Testis (tissue), 3 donors: Measurements from ENCODE around the gene RETSAT. TPM values are rescaled to one million over a fixed set of nuclear protein-coding genes. Genes with fewer than 3 reads are reported as not detected.
"Not testable (repeated sequence)": the region's sequence is repeated elsewhere in the genome, so short reads cannot be mapped to it uniquely, and the experiment has no call there.

Experiments used
- DNase-seq: peaks from one replicate; pipeline ENCODE4 v3.0.0-alpha.2; 2019
- H3K27ac ChIP-seq, 2 donors: fragments of 200-600 bp; sonication (generic); one replicate each; pipeline ENCODE4 v1.5.1; 2019
- H3K27me3 ChIP-seq: fragments of 200-600 bp; sonication (generic); one replicate; pipeline ENCODE4 v1.5.1; 2019
- H3K36me3 ChIP-seq: fragments of 200-600 bp; sonication (generic); one replicate; pipeline ENCODE4 v1.5.1; 2017; ENCODE audit warnings: low read depth; ENCODE audit errors: missing control alignments
- H3K4me1 ChIP-seq: fragments of 200-600 bp; sonication (generic); one replicate; pipeline ENCODE4 v1.5.1; 2019
- H3K4me3 ChIP-seq, 2 donors: fragments of 200-600 bp; sonication (generic); one replicate each; pipeline ENCODE4 v1.5.1; 2017 to 2019
- H3K9me3 ChIP-seq: fragments of 200-600 bp; sonication (generic); one replicate; pipeline ENCODE4 v1.5.1; 2017
- CTCF ChIP-seq, 3 experiments: fragments of 450-650 bp in 2 of 3; fragments of 200-600 bp in 1 of 3; sonication (generic) in 1 of 3; IDR thresholded peaks; one replicate each; pipeline ENCODE4 v1.5.1; 2016 to 2019; ENCODE audit warnings: antibody characterized with exemption in 3 of 3, mild to moderate bottlenecking in 2 of 3, moderate library complexity in 1 of 3
- POLR2A ChIP-seq: fragments of 450-650 bp; IDR thresholded peaks from one replicate; pipeline ENCODE4 v1.6.1; 2017; ENCODE audit warnings: antibody characterized with exemption, mild to moderate bottlenecking, moderate library complexity
- WGBS, 2 donors: methylation state at CpG; one replicate each; pipeline ENCODE4 v1.1.5; 2018; 5-methylcytosine and 5-hydroxymethylcytosine counted together
- intact Hi-C: fragments of 100-400 bp; cut with DNase I; formaldehyde crosslinking; loops from one replicate; pipeline ENCODE4 v1.15.1; 2023; ENCODE audit warnings: low total_unique reads
- polyA plus RNA-seq: library from polyadenylated mRNA; stranded (reverse); fragments of 350-450 nt; fragmentation: Illumina TruSeq; extraction: RNeasy Lipid Tissue Mini Kit (QIAGEN cat#74804); gene quantifications from one replicate; pipeline ENCODE4 v1.2.3, GENCODE V29; 2014; ENCODE audit warnings: low read depth, low replicate concordance; ENCODE audit not compliant: insufficient read depth
- total RNA-seq, 2 donors: library from RNA; depleted of rRNA; stranded (reverse); fragments of >200 nt; gene quantifications; one replicate each; pipeline ENCODE4 v1.2.3, GENCODE V29; 2016

The RETSAT gene
- total and polyA plus RNA-seq, 3 donors from 2014 or later: 49.7 to 60.5 (median 54.0) TPM

DNA sequence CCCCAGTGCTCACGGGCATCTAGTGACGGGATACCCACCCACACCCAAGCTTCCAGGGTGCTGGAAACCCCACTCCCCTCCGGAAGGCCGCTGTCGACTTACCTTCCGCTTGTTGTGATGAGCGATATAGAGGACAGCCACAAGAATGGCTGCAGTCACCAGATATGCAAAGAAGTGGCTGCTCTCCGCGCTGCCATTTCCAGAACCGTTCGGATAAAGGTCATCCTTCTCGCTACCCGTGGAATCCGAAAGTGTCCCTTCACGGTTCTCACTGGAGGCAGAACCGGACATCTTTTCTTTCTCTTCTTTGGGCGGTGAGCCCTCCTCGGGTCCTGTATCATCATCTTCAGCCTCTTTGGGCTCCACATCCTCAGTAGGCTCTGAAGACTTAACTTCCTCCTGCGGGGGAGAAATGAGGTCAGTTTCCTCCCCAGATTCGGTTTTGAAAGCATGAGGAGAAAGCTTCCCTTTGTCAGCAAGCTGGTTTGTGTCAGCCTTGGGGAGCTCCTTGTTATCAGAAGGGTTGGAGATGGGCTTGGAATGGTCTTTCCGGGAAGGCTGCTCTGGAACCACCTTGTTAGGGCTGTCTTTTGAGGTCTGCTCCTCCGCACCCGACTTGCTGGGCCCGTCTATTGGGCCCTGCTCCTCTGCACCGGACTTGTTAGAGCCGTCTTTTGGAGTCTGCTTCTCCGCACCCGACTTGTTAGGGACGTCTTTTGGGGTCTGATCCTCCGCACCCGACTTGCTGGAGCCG, 27.7 kb downstream of the RETSAT start:
- DNase-seq: peak; percentile 40
- Histone ChIP-seq H3K4me3 (peak overlapping the region; percentile 78 to 95), H3K27ac (peak overlapping the region; percentile 96 to 98), H3K27me3 (no peaks in the 10 kb centered on the region), H3K9me3 (no peaks in the 10 kb centered on the region), H3K36me3 (no peaks in the 10 kb centered on the region), H3K4me1 (peaks cover 32% of the 10 kb centered on the region)
- no peak for TF ChIP-seq POLR2A
- no peak for TF ChIP-seq CTCF (IDR thresholded peaks at IDR 0.05)
- intact Hi-C loops: no loop called here
- 7 to 25% methylated on average over 25 to 32 of the region's 32 CpGs for WGBS, 2 donors

DNA sequence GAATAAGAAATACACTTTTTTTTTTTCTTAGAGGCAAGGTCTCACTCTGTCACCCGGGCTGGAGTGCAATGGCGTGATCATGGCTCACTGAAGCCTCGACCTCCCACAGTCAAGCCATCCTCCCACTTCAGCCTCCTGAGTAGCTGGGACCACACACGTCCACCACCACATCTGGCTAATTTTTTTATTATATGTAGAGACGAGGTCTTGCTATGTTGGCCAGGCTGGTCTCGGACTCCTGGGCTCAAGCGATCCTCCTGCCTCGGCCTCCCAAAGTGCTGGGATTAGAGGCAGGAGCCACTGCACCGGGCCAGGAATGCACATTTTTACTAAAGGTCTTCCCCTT, 28.9 kb downstream of the RETSAT start:
- peak overlapping the region in 1 of 2 donors; percentile 78 for H3K4me3 ChIP-seq
- intact Hi-C loops: no loop called here

GRCh38 chr2:85324639-85325465, 29.5 kb downstream of the RETSAT start:
- peaks cover 32% of the 10 kb centered on the region for H3K4me1 ChIP-seq
- H3K36me3 ChIP-seq: no peaks in the 10 kb centered on the region
- DNase-seq: peak; percentile 68

More for the DNA sequence above, 28.9 kb downstream of the RETSAT start:
- Histone ChIP-seq H3K36me3 (no peaks in the 10 kb centered on the region), H3K4me1 (peaks cover 32% of the 10 kb centered on the region), H3K27ac (peak overlapping the region; percentile 42 to 64), H3K9me3 (no peaks in the 10 kb centered on the region), H3K27me3 (no peaks in the 10 kb centered on the region)
- no peak for TF ChIP-seq POLR2A
- no peak for TF ChIP-seq CTCF (IDR thresholded peaks at IDR 0.05)
- 51 to 59% methylated on average over 9 of the region's 9 CpGs for WGBS, 2 donors
- DNase-seq: no peak

DNA sequence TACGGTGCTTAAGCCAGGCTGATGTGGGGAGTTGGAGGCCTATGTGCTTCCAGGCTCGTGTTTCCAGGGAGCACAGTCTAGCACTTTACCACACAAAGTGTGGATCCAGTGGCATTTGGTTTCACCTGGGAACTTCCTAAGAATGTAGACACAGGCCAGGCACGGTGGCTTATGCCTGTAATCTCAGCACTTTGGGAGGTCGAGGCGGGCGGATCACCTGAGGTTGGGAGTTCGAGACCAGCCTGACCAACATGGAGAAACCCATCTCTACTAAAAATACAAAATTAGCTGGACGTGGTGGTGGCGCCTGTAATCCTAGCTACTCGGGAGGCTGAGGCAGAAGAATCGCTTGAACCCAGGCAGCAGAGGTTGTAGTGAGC, 30.4 kb downstream of the RETSAT start:
- intact Hi-C loops, H3K4me3 ChIP-seq, H3K27me3 ChIP-seq, H3K9me3 ChIP-seq, DNase-seq, H3K36me3 ChIP-seq: not testable (repeated sequence)
- Histone ChIP-seq H3K4me1 (peaks cover 32% of the 10 kb centered on the region), H3K27ac (peak overlapping the region in 1 of 2 donors; percentile 14)
- WGBS, 2 donors: 88 to 97% methylated on average over 10 to 11 of the region's 11 CpGs

More at GRCh38 chr2:85324639-85325465, 29.5 kb downstream of the RETSAT start:
- intact Hi-C loops: no loop called here
- Histone ChIP-seq H3K4me3 (no peak overlapping the region), H3K27ac (peak overlapping the region; percentile 50 to 64), H3K27me3 (no peaks in the 10 kb centered on the region), H3K9me3 (no peaks in the 10 kb centered on the region)
- TF ChIP-seq CTCF (IDR thresholded peaks at IDR 0.05) (no peak), POLR2A (no peak)
- WGBS, 2 donors: 50 to 59% methylated on average over 10 of the region's 10 CpGs

DNA sequence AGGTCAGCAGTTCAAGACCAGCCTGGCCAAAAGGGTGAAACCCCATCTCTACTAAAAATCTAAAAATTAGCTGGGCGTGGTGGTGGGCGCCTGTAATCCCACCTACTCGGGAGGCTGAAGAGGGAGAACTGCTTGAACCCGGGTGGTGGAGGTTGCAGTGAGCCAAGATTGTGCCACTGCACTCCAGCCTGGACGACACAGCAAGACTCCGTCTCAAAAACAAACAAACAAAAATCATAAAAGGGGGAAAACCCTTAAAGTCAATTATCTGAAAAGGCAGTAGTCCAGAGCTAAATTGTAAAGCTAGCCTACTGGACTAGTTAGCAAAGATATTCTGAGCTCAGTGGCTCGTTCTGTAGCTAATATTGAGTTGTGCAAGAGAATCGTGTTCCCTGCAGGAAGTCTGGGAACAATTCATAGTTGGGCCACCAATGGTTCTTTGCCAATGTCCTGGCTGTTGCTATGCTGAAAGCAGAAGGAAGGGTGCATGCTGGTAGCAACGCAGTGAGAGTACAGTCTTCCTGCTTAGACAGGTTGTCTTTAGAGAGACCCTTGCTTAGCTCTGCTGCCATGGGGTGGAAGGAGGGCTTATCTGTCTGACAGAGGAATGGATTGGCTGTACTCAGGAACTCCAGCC, 30.9 kb downstream of the RETSAT start:
- Histone ChIP-seq H3K9me3 (no peaks in the 10 kb centered on the region), H3K27ac (peak overlapping the region in 1 of 2 donors; percentile 14), H3K4me1 (peaks cover 32% of the 10 kb centered on the region), H3K27me3 (no peaks in the 10 kb centered on the region), H3K36me3 (no peaks in the 10 kb centered on the region), H3K4me3 (no peak overlapping the region)
- TF ChIP-seq POLR2A (no peak), CTCF (IDR thresholded peaks at IDR 0.05) (no peak)
- intact Hi-C loops: no loop called here
- 83 to 86% methylated on average over 9 of the region's 9 CpGs for WGBS, 2 donors
- no peak for DNase-seq
